GM21447 (cell line): ENCODE data around the gene CDCA8.
"Not testable (repeated sequence)": the region's sequence is repeated elsewhere in the genome, so short reads cannot be mapped to it uniquely, and the experiment has no call there.

ENCODE experiments used
- ATAC-seq: cut with Tn5 transposase; IDR thresholded peaks from one replicate; pipeline ENCODE4 v1.9.1; 2021; ENCODE audit not compliant: unreplicated experiment

CDCA8 gene

GRCh38 chr1:37732111-37732780, 39.9 kb downstream of the CDCA8 start:
- no peak for ATAC-seq

- no peak for ATAC-seq
Measured at GRCh38 chr1:37734629-37735591, 42.6 kb downstream of the CDCA8 start.

GRCh38 chr1:37737975-37738374, 45.7 kb downstream of the CDCA8 start:
- ATAC-seq = not testable (repeated sequence)

- not testable (repeated sequence) for ATAC-seq
Measured at GRCh38 chr1:37738619-37739018, 46.3 kb downstream of the CDCA8 start.

GRCh38 chr1:37739222-37739621, 46.9 kb downstream of the CDCA8 start:
- ATAC-seq = no peak

- no peak for ATAC-seq
Measured at GRCh38 chr1:37741130-37741529, 48.8 kb downstream of the CDCA8 start.

GRCh38 chr1:37741662-37742061, 49.3 kb downstream of the CDCA8 start:
- ATAC-seq = no peak

GRCh38 chr1:37746806-37747205, 54.5 kb downstream of the CDCA8 start:
- ATAC-seq = no peak

- no peak for ATAC-seq
Measured at GRCh38 chr1:37748565-37748964, 56.2 kb downstream of the CDCA8 start.

- ATAC-seq = no peak
Measured at GRCh38 chr1:37752213-37752582, 59.9 kb downstream of the CDCA8 start.

- ATAC-seq = no peak
Measured at GRCh38 chr1:37752583-37753471, 60.5 kb downstream of the CDCA8 start.

GRCh38 chr1:37753473-37754321, 61.4 kb downstream of the CDCA8 start:
- no peak for ATAC-seq

- no peak for ATAC-seq
Measured at GRCh38 chr1:37755290-37755689, 63.0 kb downstream of the CDCA8 start.

GRCh38 chr1:37755951-37756560, 63.7 kb downstream of the CDCA8 start:
- no peak for ATAC-seq
